GM19328 (cell line): Measurements from ENCODE around the gene ZNF124.
"Not testable (repeated sequence)": the region's sequence is repeated elsewhere in the genome, so short reads cannot be mapped to it uniquely, and the experiment has no call there.

Experiments used
- ATAC-seq: cut with Tn5 transposase; IDR thresholded peaks from one replicate; pipeline ENCODE4 v1.9.1; 2021; ENCODE audit warnings: mild to moderate bottlenecking, moderate library complexity; ENCODE audit not compliant: unreplicated experiment

ZNF124 gene

DNA sequence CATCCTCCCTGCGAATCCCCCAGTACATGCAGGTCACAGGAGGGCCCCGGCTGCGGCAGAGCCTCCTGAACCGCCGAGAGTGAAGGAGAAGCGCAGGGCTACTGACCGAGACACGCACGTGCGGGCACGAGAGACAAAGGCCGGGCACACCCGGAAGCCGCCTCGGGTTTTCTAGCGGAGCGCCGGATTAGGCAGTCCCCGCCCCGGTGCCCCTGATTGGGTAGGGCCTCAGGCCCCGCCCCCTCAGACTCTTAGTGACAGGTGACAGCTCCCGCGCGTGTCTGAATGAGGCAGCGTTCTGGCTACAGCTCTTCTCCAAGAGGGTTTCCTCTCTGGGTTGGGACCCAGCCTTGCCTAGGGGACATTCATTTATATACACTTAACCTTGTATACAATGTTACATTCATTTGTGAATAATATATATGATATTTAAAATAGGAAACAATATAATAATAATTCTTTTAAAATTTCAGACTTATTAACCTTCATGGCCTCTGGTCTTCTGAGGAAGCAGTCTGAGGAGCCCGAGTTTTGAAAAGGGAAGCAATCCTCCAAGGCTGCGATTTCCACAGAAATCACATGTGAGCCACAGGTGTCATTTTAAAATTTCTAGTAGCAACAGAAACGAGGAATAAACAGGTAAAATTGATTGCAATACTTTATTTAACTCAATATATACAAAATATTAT is at the start of gene ZNF124:
Gene ZNF124, minus strand, starts transcription at position 146 of the 689 bp plus-strand sequence. Its CDS starts 143 bp downstream, at position 3.
- peak; percentile 98 for ATAC-seq

DNA sequence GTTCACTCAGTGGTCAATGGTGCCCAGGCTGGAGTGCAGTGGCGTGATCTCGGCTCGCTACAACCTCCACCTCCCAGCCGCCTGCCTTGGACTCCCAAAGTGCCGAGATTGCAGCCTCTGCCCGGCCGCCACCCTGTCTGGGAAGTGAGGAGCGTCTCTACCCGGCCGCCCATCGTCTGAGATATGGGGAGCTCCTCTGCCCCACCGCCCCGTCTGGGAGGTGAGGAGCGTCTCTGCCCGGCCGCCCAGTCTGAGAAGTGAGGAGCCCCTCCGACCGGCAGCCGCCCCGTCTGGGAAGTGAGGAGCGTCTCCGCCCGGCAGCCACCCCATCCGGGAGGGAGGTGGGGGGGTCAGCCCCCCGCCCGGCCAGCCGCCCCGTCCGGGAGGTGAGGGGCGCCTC is 48.5 kb upstream of the ZNF124 start:
- ATAC-seq = not testable (repeated sequence)

DNA sequence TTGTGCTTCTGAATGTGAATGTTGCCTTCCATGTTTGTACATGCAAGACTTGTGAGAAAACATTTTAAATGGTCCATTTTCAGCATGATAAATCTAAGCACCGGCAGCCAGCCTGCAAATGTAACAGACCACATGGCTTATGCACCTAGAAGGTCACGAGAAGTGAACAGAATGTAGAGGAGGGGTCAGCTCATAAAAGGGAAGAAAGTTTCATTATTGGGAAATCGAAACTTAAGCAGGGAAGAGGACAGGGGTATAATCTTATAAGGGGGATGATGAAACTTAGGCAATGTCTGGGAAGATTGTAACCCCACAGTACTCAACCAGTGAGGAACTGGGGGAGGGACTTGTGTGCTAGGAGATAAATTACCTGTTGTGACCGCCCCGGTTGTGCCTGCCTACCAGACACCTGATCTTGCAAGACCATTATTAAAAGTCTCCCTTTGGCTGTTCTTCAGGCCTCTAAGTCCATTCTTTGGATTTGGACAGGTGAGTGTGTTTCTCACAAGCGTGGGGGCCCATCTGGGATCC is 46.4 kb upstream of the ZNF124 start:
- no peak for ATAC-seq

DNA sequence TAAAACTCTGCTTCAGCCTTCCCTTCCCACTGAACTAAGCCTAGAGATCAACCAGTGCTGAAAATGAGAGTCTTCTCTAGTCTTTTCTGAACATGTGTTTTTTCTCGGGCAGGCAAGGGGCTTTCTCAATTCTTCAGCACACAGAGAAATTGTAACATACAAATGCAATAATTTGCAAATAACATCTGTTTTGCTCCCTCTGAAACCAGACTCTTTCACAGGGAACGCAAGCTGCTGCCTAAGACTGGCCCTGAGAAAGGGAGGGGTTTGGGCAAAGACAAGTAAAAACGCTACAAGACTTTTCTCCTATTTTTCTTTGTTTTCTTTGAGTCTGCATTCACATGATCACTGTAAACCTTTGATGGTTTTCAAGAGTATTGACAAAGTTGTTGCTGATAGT is 44.4 kb upstream of the ZNF124 start:
- ATAC-seq = no peak

DNA sequence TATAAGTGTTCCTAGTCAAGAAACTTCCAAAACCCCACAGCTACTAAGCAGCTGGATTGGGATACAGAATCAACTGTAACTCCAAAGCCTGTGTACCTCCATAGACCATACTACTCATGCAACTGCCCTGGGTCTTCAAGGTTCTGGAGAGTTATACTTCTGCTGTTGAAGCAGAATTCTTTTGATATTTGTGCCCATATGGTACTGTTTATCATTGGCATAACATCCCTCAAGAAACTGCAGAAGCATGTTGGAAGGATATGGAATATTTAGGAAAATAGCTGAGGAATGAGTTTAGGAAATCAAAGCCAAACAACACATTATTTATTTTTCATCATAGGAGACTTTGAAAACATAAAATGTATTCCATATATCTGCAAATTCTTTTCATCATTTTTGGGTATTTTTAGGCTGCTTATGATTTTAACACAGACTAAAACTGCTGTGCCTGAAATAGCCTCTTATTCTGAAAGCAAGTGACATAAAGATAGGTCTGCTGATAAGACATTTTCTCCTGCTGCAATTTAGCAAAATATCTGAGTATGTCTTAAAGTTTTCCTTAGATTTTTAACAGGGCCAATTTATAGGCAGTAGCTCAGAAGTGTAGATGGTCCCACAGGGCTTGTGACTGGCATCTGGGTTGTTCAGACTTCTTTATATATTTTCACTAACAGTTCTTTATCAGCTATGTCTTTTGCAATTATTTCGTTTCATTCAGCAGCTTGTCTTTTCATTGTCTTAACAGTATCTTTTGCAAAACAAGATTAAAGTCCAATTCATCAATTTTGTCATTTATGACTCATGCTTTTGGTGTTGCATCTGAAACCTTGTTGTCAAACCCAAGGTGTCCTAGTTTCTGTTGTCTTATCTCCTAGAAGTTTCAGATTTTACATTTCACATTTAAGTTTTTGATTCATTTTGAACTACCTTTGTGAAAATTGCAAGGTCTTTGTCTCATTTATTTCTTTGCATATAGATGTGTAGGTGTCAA is 41.1 kb upstream of the ZNF124 start:
- no peak for ATAC-seq

GRCh38 chr1:247212012-247212411 is 40.2 kb upstream of the ZNF124 start:
- peak; percentile 42 for ATAC-seq

GRCh38 chr1:247211339-247211738 is 39.5 kb upstream of the ZNF124 start:
- no peak for ATAC-seq

- ATAC-seq = peak; percentile 95
Observed at GRCh38 chr1:247210376-247211117, 38.7 kb upstream of the ZNF124 start.

DNA sequence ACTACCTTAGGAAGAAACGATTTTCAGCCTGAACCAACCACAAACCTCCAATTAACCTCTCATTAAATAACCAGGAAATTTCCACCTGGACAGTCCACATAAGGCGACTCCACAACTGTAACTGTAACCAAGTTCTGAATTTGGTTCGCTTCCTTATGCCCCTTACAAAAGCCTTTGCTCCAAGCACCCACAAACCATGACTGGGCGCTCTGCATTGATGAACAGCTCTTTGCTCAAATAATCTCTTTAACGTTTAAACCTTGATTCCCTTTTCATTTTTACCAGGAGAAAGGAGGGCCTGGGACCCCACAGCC is 38.2 kb upstream of the ZNF124 start:
- ATAC-seq = peak; percentile 1

GRCh38 chr1:247209396-247209795 is 37.6 kb upstream of the ZNF124 start:
- ATAC-seq = no peak

DNA sequence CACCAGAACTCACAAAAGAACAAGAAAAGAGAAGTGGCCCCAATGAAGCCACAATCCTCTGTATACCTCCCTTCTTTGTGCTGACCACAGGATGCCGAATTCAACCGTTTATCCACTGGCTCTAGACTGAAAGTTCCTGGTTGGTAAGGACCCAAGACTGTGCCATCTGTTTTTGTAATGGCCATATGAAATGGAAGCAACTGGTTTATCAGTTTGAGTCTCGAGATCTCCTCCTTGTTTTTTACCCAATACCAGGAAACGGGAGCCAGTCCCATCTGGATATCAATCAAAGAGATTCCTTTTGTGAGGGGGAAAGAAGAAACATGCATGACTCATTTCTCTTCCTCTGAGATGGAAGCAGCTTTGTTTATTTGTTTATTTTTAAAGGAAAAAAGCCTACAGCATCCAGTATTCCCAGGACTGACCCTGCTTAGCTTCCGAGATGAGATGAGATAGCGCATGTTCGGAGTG is 32.4 kb upstream of the ZNF124 start:
- no peak for ATAC-seq

- no peak for ATAC-seq
Observed at GRCh38 chr1:247198781-247199180, 27.0 kb upstream of the ZNF124 start.

DNA sequence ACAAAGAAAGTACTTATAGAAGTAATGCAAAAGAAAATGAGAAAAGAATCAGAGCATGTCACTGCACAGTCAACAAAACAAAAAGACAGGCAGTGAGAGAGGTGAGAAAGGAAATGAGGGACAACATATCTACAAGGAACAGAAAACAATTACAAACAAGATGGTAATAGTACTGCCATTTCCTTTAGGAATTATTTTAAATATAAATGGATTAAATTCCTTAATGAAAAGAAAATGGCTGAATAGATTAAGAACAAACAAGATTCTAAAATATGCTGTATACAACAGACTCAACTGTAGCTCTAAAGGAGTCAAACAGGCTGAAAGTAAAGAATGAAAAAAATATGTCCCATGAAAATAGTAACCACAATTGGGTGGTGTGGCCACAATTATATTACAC is 22.1 kb upstream of the ZNF124 start:
- no peak for ATAC-seq

- ATAC-seq = no peak
Observed at GRCh38 chr1:247189981-247190798, 18.4 kb upstream of the ZNF124 start.

DNA sequence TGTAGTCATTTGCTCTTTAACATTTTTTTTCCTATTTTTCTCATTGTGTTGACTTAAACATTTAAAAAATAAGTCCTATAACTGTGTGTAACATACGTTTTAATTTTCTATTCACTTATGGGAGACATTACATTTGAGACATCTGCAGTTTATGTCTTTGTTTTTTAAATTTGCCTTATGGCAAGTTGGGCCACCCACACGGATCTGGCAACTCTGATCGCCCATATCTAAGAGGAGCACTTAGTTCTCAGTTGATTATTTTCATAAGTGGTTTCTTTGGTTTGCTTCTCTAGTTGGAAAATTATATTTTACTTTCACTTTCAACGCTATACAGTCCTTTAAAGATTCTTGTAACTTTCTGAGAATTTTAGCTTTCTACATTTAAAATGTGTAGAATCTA is 13.8 kb upstream of the ZNF124 start:
- ATAC-seq = no peak

DNA sequence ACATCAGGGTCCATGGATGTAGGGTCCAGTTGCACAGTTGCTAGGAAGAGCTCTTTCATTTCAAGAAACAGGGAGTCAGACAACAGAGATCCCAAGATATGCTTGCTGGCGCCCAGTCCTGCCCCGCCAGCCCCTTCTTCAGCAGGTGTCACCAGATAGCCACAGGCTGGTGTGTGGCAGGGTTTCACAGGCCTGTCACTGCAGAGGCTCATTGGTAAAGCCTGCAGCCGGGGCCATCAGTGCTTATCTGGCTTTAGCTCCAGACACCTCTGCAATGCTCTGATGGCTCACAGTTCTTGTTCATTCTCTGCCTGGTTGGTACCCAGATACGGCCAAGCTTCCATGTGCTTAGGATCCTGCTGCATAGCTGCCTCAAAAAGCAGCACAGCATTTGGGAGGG is 12.4 kb upstream of the ZNF124 start:
- ATAC-seq = no peak

DNA sequence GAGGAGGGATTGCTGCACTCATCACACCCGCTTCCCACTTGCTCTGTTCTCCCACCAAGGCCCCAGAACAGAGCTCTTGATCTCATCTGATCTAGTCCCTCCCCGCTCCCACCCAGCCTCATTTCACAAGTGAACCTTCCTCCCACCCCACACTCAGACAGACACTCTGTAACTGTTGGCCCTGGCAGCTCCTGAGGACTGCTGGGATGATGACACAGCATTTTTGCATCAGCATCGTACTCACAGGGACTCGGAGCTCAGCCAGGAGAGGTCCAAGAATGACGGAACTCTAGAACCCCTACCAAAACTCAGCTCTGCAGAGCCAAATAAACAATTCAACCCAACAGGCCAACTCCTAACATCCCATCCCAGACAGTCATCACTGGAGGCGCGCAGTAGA is 11.2 kb upstream of the ZNF124 start:
- ATAC-seq = no peak

DNA sequence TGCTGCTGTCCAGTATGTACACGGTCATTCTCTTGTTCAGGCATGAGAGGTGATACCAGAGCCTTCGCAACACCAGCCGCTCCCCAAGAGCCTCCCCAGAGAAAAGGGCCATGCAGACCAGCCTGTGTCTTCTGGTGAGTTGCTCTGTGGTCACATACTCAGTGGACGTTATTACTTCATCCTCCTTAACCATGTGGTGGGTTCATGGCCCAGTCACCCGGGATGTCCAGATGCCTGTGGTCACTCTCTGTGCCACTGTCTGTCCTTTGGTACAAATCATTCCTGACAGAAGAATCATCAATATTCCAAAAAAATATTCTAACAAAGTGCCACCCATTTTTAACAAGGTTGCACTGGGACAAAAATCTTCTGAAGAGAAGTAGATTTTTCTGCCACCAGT is 8.8 kb upstream of the ZNF124 start:
- no peak for ATAC-seq

DNA sequence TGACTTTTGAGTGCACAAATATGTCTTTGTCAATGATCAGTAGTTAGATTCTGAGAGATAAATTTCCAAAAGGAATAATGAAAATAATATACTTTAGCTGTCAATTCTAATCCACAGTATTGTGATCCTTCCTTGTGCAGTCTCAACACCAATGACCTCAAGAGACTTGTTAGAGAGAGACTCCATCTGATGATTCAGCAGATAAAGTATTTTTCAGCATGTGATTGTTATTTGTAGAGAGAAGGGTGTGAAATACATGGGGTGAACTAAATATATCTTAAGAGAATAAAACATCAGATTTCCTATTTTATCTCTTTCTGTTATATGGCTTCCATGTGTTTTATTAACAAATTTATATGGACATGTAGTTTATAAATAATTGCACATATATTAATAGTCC is 5.9 kb upstream of the ZNF124 start:
- no peak for ATAC-seq

- no peak for ATAC-seq
Observed at GRCh38 chr1:247175458-247175857, 3.6 kb upstream of the ZNF124 start.
